IMR-90 (cell line): ENCODE data around the gene PKHD1. TPM values are rescaled to one million over a fixed set of nuclear protein-coding genes. Genes with fewer than 3 reads are reported as not detected.

ENCODE experiments used
- ATAC-seq: fragments of 200-7000 bp; cut with Tn5 transposase; 2 replicates; pipeline ENCODE4 v1.9.1; 2020; ENCODE audit warnings: low read depth, mild to moderate bottlenecking, moderate library complexity
- BruUV-seq: library from RNA; stranded (reverse); fragments of 400-500 nt; replicated peaks from 2 replicates; lab custom pipeline; 2021; lab: Mats Ljungman, UMichigan
- CTCF ChIA-PET: fragments of 300-600 bp; formaldehyde crosslinking; extraction: SDS; loops from one replicate; lab custom pipeline; 2021; ENCODE audit warnings: antibody characterized with exemption; lab: Yijun Ruan, JAX
- POLR2A ChIA-PET: fragments of 300-600 bp; sonication (Branson Sonifier 250); formaldehyde crosslinking; loops from one replicate; lab custom pipeline; 2022; ENCODE audit warnings: antibody characterized with exemption; ENCODE audit not compliant: unreplicated experiment; lab: Charles Lee
- DNase-seq: peaks from one replicate; pipeline ENCODE4 v3.0.0; 2013
- H2AFZ ChIP-seq: replicated peaks from 2 replicates; pipeline ENCODE3; 2013; ENCODE audit warnings: low read length, mild to moderate bottlenecking; ENCODE audit not compliant: poor library complexity
- H2AK5ac ChIP-seq: 2 replicates; pipeline ENCODE4 v1.6.1; 2013; ENCODE audit warnings: low read depth, low read length, inconsistent platforms
- H2AK9ac ChIP-seq: replicated peaks from 2 replicates; pipeline ENCODE3; 2013; ENCODE audit warnings: mild to moderate bottlenecking, low read depth, low read length, moderate library complexity; ENCODE audit not compliant: poor library complexity
- H2BK120ac ChIP-seq: 2 replicates; pipeline ENCODE4 v1.6.1; 2013; ENCODE audit warnings: low read depth, low read length, inconsistent platforms
- H2BK15ac ChIP-seq: 3 replicates; pipeline ENCODE4 v1.6.1; 2013; ENCODE audit warnings: low read depth, low read length, inconsistent platforms
- H2BK20ac ChIP-seq: 2 replicates; pipeline ENCODE4 v1.6.1; 2013; ENCODE audit warnings: low read depth, mild to moderate bottlenecking, inconsistent platforms, low read length, moderate library complexity
- H2BK5ac ChIP-seq: 2 replicates; pipeline ENCODE4 v1.6.1; 2013; ENCODE audit warnings: mild to moderate bottlenecking, low read depth, low read length, inconsistent platforms; ENCODE audit not compliant: poor library complexity, severe bottlenecking
- H3K14ac ChIP-seq: replicated peaks from 2 replicates; pipeline ENCODE4 v1.6.1; 2013; ENCODE audit warnings: low read depth, low read length, inconsistent platforms
- H3K18ac ChIP-seq: 2 replicates; pipeline ENCODE4 v1.6.1; 2013; ENCODE audit warnings: low read depth, low read length, control low read depth
- H3K23ac ChIP-seq: 2 replicates; pipeline ENCODE4 v1.6.1; 2013; ENCODE audit warnings: low read depth, low read length, inconsistent platforms
- H3K27ac ChIP-seq: 2 replicates; pipeline ENCODE4 v1.5.1; 2013; ENCODE audit warnings: mild to moderate bottlenecking, control low read depth, low read length; ENCODE audit not compliant: insufficient read depth
- H3K27me3 ChIP-seq: 2 replicates; pipeline ENCODE4 v1.6.1; 2013; ENCODE audit warnings: low read length; ENCODE audit not compliant: control insufficient read depth, insufficient read depth
- H3K36me3 ChIP-seq: 2 replicates; pipeline ENCODE4 v1.6.1; 2013; ENCODE audit warnings: low read length, mixed read lengths; ENCODE audit not compliant: control insufficient read depth, insufficient read depth
- H3K4ac ChIP-seq: 2 replicates; pipeline ENCODE4 v1.6.1; 2013; ENCODE audit warnings: low read depth, low read length, inconsistent platforms
- H3K4me1 ChIP-seq: 2 replicates; pipeline ENCODE4 v1.6.1; 2013; ENCODE audit warnings: low read length, mixed read lengths; ENCODE audit not compliant: control insufficient read depth, insufficient read depth
- H3K4me2 ChIP-seq: 2 replicates; pipeline ENCODE4 v1.6.1; 2013; ENCODE audit warnings: low read depth, mild to moderate bottlenecking, control low read depth, low read length, moderate library complexity
- H3K4me3 ChIP-seq: 2 replicates; pipeline ENCODE4 v1.5.1; 2013; ENCODE audit warnings: low read depth, mild to moderate bottlenecking, control low read depth, low read length, moderate library complexity; ENCODE audit not compliant: insufficient read depth
- H3K56ac ChIP-seq: 2 replicates; pipeline ENCODE4 v1.6.1; 2013; ENCODE audit warnings: low read length, inconsistent platforms; ENCODE audit not compliant: insufficient read depth; ENCODE audit errors: extremely low read depth
- H3K79me1 ChIP-seq, 2 experiments: 2 replicates each; pipeline ENCODE4 v1.6.1; 2013; ENCODE audit warnings: low read length in 2 of 2, inconsistent platforms in 1 of 2, low read depth in 1 of 2
- H3K9ac ChIP-seq: 2 replicates; pipeline ENCODE4 v1.6.1; 2013; ENCODE audit warnings: low read depth, low read length, control low read depth
- H3K9me1 ChIP-seq: 2 replicates; pipeline ENCODE4 v1.6.1; 2013; ENCODE audit warnings: low read length, inconsistent platforms; ENCODE audit not compliant: insufficient read depth
- H3K9me3 ChIP-seq: 2 replicates; pipeline ENCODE4 v1.6.1; 2013; ENCODE audit warnings: low read length; ENCODE audit not compliant: control insufficient read depth, insufficient read depth
- H4K20me1 ChIP-seq: 2 replicates; pipeline ENCODE4 v1.6.1; 2013; ENCODE audit warnings: low read length, inconsistent platforms; ENCODE audit not compliant: insufficient read depth
- H4K5ac ChIP-seq: 2 replicates; pipeline ENCODE4 v1.6.1; 2013; ENCODE audit warnings: mild to moderate bottlenecking, low read depth, low read length, control low read depth
- H4K8ac ChIP-seq, 2 experiments: 2 replicates each; pipeline ENCODE4 v1.6.1; 2013; ENCODE audit warnings: low read depth in 2 of 2, low read length in 2 of 2, control low read depth in 1 of 2, inconsistent platforms in 1 of 2
- H4K91ac ChIP-seq: 2 replicates; pipeline ENCODE4 v1.6.1; 2013; ENCODE audit warnings: low read depth, low read length, inconsistent platforms; ENCODE audit not compliant: insufficient read depth
- BHLHE40 ChIP-seq: fragments of 150-350 bp; IDR thresholded peaks from 2 replicates; pipeline ENCODE4 v1.6.1; 2016; ENCODE audit warnings: mild to moderate bottlenecking, low read depth, low read length
- CEBPB ChIP-seq: IDR thresholded peaks from 2 replicates; pipeline ENCODE4 v1.6.1; 2012; ENCODE audit warnings: low read depth, low read length, improper control_type of control experiment
- CHD1 ChIP-seq: IDR thresholded peaks from 2 replicates; pipeline ENCODE4 v1.6.1; 2012; ENCODE audit warnings: low read depth, low read length, improper control_type of control experiment
- FOS ChIP-seq: fragments of 150-350 bp; IDR thresholded peaks from 2 replicates; pipeline ENCODE4 v1.6.1; 2016; ENCODE audit warnings: low read depth, low read length
- MAFK ChIP-seq: IDR thresholded peaks from 2 replicates; pipeline ENCODE4 v1.6.1; 2012; ENCODE audit warnings: low read depth, low read length, improper control_type of control experiment
- MAZ ChIP-seq: IDR thresholded peaks from 2 replicates; pipeline ENCODE4 v1.6.1; 2012; ENCODE audit warnings: low read depth, mild to moderate bottlenecking, low read length, improper control_type of control experiment, moderate library complexity, borderline replicate concordance
- MXI1 ChIP-seq: IDR thresholded peaks from 2 replicates; pipeline ENCODE4 v1.6.1; 2012; ENCODE audit warnings: low read depth, mild to moderate bottlenecking, low read length, moderate library complexity, borderline replicate concordance
- NFE2L2 ChIP-seq: fragments of 150-350 bp; IDR thresholded peaks from 2 replicates; pipeline ENCODE4 v1.6.1; 2016; ENCODE audit warnings: low read depth, mild to moderate bottlenecking, low read length
- POLR2A ChIP-seq: IDR thresholded peaks from 2 replicates; pipeline ENCODE4 v1.6.1; 2012; ENCODE audit warnings: mild to moderate bottlenecking, low read depth, low read length
- RAD21 ChIP-seq: IDR thresholded peaks from 2 replicates; pipeline ENCODE4 v1.6.1; 2012; ENCODE audit warnings: low read length, improper control_type of control experiment
- RCOR1 ChIP-seq: IDR thresholded peaks from 2 replicates; pipeline ENCODE4 v1.6.1; 2012; ENCODE audit warnings: mild to moderate bottlenecking, low read length, improper control_type of control experiment; ENCODE audit not compliant: insufficient replicate concordance
- RFX5 ChIP-seq: IDR thresholded peaks from 2 replicates; pipeline ENCODE4 v1.8.0; 2012; ENCODE audit warnings: low read depth, mild to moderate bottlenecking, low read length, moderate library complexity
- SMC3 ChIP-seq: fragments of 150-350 bp; IDR thresholded peaks from 2 replicates; pipeline ENCODE4 v1.6.1; 2016; ENCODE audit warnings: low read depth, mild to moderate bottlenecking, antibody characterized with exemption, low read length, moderate library complexity
- USF2 ChIP-seq: fragments of 150-350 bp; IDR thresholded peaks from 2 replicates; pipeline ENCODE4 v1.6.1; 2017; ENCODE audit warnings: mild to moderate bottlenecking, antibody characterized with exemption, low read length, low read depth
- WGBS, 2 experiments: methylation state at CpG; one replicate each; pipeline versions ENCODE4 v1.1.5 to v1.1.7; 2013; ENCODE audit warnings: missing lambda C conversion rate in 2 of 2; ENCODE audit not compliant: insufficient read length in 1 of 2; ENCODE audit errors: extremely low coverage in 2 of 2; 5-methylcytosine and 5-hydroxymethylcytosine counted together
- dilution Hi-C: fragments of 300-500 bp; cut with HindIII; formaldehyde crosslinking; loops from one replicate; pipeline ENCODE4 v1.14.3; 2018; ENCODE audit warnings: low sequenced_read_pairs; ENCODE audit not compliant: unreplicated experiment
- in situ Hi-C: fragments of 300-500 bp; cut with MboI; formaldehyde crosslinking; loops from 3 replicates; pipeline ENCODE4 v1.14.3; 2019; ENCODE audit warnings: low sequenced_read_pairs, inconsistent platforms, mixed read lengths
- intact Hi-C: fragments of 100-400 bp; cut with micrococcal nuclease; formaldehyde crosslinking; loops from 2 replicates; pipeline ENCODE4 v1.10.0; 2022
- polyA plus RNA-seq, 3 experiments: library from polyadenylated mRNA; depleted of rRNA; stranded (reverse); fragments of >200 nt; gene quantifications; 2 replicates each; pipeline ENCODE4 v1.2.3, GENCODE V29; 2012; ENCODE audit warnings: low replicate concordance in 1 of 3
- total RNA-seq: library from RNA; depleted of rRNA; stranded (reverse); fragments of >200 nt; gene quantifications from 2 replicates; pipeline ENCODE4 v1.2.3, GENCODE V29; 2012
- TF ChIP-seq, protein P1 (sequence below): conservative IDR thresholded peaks from 2 replicates; pipeline ENCODE4 v1.5.1; 2012; ENCODE audit warnings: mild to moderate bottlenecking, low read depth, low read length, improper control_type of control experiment
- TF ChIP-seq, protein P2 (sequence below): fragments of 150-350 bp; IDR thresholded peaks from 2 replicates; pipeline ENCODE4 v1.6.1; 2016; ENCODE audit warnings: low read depth, mild to moderate bottlenecking, low read length, moderate library complexity, borderline replicate concordance

The PKHD1 gene
- total and polyA plus RNA-seq, 2 of the 4 experiments (the other 2 are of a cell fraction) = not detected

DNA sequence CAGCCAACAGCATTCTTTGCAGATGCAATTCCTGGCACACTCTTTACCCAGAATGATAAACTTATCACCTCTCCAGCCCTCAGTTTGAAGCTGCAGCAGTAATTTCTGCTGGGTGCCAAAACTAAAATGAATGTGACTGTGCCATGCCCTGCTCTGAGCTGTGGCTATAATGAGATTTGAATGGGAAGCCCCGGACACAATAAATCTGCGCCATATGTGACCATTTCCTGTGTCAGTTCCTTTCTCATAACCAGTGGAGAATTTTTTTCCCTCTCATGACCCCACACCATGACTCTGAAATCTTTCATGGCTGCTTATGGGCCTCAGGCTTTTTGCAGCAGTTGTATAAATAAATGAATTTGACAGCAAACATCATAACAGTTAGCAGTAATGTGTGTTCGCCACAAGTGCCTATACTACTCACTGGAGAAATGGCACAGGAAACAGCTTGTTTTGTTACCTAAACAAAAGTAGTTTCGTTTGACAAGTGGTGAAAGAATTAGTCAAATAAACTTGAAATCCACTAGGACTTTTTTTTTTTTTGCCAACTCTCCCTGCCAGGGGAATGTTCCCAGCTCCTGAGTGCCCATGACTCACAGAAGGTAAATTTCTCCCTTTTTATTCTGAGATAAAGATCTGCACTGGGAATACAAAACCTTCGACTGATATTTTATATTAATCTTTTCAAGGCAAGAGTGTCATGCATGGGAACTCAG lies 408.4 kb downstream of the PKHD1 start:
- Histone ChIP-seq H3K23ac (no peak overlapping the region), H2AK9ac (no peak overlapping the region), H2AFZ (no peak overlapping the region), H3K4me2 (no peak overlapping the region), H3K36me3 (no peaks in the 10 kb centered on the region), H4K5ac (no peak overlapping the region), H3K79me1 (no peaks in the 10 kb centered on the region), H2BK20ac (no peak overlapping the region), H3K18ac (no peak overlapping the region), H3K9me3 (no peaks in the 10 kb centered on the region), H3K14ac (no peak overlapping the region), H3K9ac (no peak overlapping the region), H2BK15ac (no peak overlapping the region), H2AK5ac (no peak overlapping the region), H4K8ac (no peak overlapping the region), H3K4me3 (no peak overlapping the region), H3K27ac (no peak overlapping the region), H3K4me1 (no peaks in the 10 kb centered on the region), H3K27me3 (no peaks in the 10 kb centered on the region), H3K9me1 (no peaks in the 10 kb centered on the region), H4K91ac (no peak overlapping the region), H3K4ac (no peak overlapping the region), H2BK5ac (no peak overlapping the region), H3K56ac (no peak overlapping the region), H2BK120ac (no peak overlapping the region), H4K20me1 (no peaks in the 10 kb centered on the region)
- intact Hi-C loops = no loop called here
- CTCF ChIA-PET = interaction anchor here (0.7 kb wide), 1 partner anchor 457 kb away, joined by 9 read pairs; no protein-coding TSS in a partner anchor
- WGBS, 2 experiments = no CpG with 5 or more reads among the region's 5 CpGs
- BruUV-seq = no TSS peak
- POLR2A ChIA-PET = no interaction called here
- ATAC-seq (no peak), DNase-seq (no peak)
- in situ Hi-C loops = no loop called here
- TF ChIP-seq BHLHE40 (no peak), MAFK (no peak), CHD1 (no peak), FOS (no peak), CEBPB (no peak), USF2 (no peak), SMC3 (no peak), NFE2L2 (no peak), MAZ (no peak), POLR2A (no peak), RCOR1 (no peak), RAD21 (no peak), RFX5 (no peak), MXI1 (no peak)
- TF ChIP-seq, protein P1, sequence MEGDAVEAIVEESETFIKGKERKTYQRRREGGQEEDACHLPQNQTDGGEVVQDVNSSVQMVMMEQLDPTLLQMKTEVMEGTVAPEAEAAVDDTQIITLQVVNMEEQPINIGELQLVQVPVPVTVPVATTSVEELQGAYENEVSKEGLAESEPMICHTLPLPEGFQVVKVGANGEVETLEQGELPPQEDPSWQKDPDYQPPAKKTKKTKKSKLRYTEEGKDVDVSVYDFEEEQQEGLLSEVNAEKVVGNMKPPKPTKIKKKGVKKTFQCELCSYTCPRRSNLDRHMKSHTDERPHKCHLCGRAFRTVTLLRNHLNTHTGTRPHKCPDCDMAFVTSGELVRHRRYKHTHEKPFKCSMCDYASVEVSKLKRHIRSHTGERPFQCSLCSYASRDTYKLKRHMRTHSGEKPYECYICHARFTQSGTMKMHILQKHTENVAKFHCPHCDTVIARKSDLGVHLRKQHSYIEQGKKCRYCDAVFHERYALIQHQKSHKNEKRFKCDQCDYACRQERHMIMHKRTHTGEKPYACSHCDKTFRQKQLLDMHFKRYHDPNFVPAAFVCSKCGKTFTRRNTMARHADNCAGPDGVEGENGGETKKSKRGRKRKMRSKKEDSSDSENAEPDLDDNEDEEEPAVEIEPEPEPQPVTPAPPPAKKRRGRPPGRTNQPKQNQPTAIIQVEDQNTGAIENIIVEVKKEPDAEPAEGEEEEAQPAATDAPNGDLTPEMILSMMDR = no peak
- TF ChIP-seq, protein P2, sequence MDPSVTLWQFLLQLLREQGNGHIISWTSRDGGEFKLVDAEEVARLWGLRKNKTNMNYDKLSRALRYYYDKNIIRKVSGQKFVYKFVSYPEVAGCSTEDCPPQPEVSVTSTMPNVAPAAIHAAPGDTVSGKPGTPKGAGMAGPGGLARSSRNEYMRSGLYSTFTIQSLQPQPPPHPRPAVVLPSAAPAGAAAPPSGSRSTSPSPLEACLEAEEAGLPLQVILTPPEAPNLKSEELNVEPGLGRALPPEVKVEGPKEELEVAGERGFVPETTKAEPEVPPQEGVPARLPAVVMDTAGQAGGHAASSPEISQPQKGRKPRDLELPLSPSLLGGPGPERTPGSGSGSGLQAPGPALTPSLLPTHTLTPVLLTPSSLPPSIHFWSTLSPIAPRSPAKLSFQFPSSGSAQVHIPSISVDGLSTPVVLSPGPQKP = no peak
- dilution Hi-C loops = no loop called here
